BLaER1 treated with 17β-estradiol and CSF1 and Interleukin-3, amounts not matched to agents 10 nM and 100 nM (cell line): ENCODE data around the gene CGB1.

Source experiments
- H3K27ac ChIP-seq, 11 experiments: shearing (Covaris generic); formaldehyde crosslinking; 2 replicates each; pipeline ENCODE4 v1.8.1; 2022
- H3K27me3 ChIP-seq, 11 experiments: shearing (Covaris generic); formaldehyde crosslinking; 2 replicates each; pipeline ENCODE4 v1.8.1; 2022
- H3K36me3 ChIP-seq, 11 experiments: shearing (Covaris generic); formaldehyde crosslinking; 2 replicates each; pipeline ENCODE4 v1.8.1; 2022
- H3K4me1 ChIP-seq, 10 experiments: shearing (Covaris generic); formaldehyde crosslinking; 2 replicates each; pipeline ENCODE4 v1.8.1; 2022
- H3K4me2 ChIP-seq, 11 experiments: shearing (Covaris generic); formaldehyde crosslinking; 2 replicates each; pipeline ENCODE4 v1.8.1; 2022
- H3K4me3 ChIP-seq, 10 experiments: shearing (Covaris generic); formaldehyde crosslinking; 2 replicates each; pipeline ENCODE4 v1.8.1; 2022
- H3K9ac ChIP-seq, 11 experiments: shearing (Covaris generic); formaldehyde crosslinking; 2 replicates each; pipeline ENCODE4 v1.8.1; 2022
- H3K9me3 ChIP-seq, 11 experiments: shearing (Covaris generic); formaldehyde crosslinking; replicated peaks in 1 of 11; 2 replicates each; pipeline ENCODE4 v1.8.1; 2022
- H4K20me1 ChIP-seq, 11 experiments: shearing (Covaris generic); formaldehyde crosslinking; 2 replicates each; pipeline ENCODE4 v1.8.1; 2022
- Cebpa-rat ChIP-seq, 11 experiments: shearing (Covaris generic); IDR thresholded peaks; 2 replicates each; pipeline ENCODE4 v1.8.1; 2022

Gene CGB1

DNA sequence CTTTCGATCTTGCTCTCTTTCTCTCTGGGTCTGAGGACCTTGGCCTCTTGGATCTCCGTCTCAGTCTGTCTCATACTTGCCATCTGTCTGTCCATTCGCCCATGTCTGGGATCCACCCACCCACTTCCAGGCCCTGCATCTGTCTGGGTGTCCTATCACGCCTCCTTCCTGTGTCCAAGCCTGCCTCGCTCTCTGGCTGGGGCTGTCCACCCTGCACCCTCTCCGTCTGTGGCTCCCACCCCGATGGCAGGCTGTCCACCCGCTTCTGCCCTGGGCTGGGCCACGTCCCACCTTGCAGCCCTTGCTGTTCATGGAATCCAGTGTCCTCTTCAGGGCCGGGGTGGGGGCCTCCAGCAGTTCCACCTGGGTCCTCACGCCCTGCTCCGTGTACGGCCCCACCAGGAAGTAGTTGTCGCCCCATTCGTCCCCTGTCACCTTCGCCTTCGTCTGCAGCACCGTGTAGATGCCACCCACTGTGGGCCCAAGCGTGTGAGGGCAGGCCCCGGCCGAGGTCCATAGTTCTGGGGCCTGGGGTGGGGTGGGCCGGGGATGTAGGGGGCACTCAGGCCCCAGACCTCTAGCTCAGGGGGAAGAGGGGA, 45.6 kb downstream of the CGB1 start:
- H3K27me3 ChIP-seq = no peaks in the 10 kb centered on the region
- no peaks in the 10 kb centered on the region for H3K9me3 ChIP-seq
- H3K4me1 ChIP-seq = peaks cover 52 to 63% (median 59%) of the 10 kb centered on the region in 10 experiments
- peak overlapping the region; percentile 88 to 98 (median 92) for H3K9ac ChIP-seq
- peak overlapping the region in 9 of 10 experiments; percentile 5 to 100 (median 89); a peak in 15 of 20 replicates for H3K4me3 ChIP-seq
- peaks cover 19 to 81% (median 59%) of the 10 kb centered on the region in 11 experiments; a peak in 20 of 22 replicates for H4K20me1 ChIP-seq
- peak overlapping the region; percentile 95 to 100 (median 99) for H3K4me2 ChIP-seq
- peaks cover 25 to 52% (median 43%) of the 10 kb centered on the region in 11 experiments for H3K36me3 ChIP-seq
- H3K27ac ChIP-seq = peak overlapping the region in 10 of 11 experiments; percentile 82 to 97 (median 92); a peak in 19 of 22 replicates
- no peak for TF ChIP-seq Cebpa-rat (IDR thresholded peaks at IDR 0.05)

DNA sequence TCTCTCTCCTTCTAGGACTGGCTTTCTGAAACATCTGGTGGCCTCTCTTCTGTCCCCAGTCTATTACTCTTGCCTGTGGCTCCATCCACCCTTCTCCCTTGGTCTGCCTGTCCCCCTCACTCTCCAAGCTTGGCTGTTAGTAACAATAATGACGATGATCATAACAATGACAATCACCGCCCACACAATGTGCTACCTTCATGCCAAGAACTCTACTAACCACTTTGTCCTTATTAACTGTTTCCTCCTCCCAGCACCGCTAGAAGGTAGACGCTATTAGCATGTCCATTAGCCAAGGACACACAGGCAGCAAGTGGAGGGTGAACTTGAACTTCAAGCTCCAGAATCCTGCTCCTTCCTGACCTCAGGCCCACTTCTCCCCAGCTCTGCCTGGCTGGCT, 46.3 kb downstream of the CGB1 start:
- peaks cover 13 to 81% (median 54%) of the 10 kb centered on the region in 11 experiments; a peak in 20 of 22 replicates for H4K20me1 ChIP-seq
- H3K36me3 ChIP-seq = peaks cover 33 to 59% (median 50%) of the 10 kb centered on the region in 11 experiments
- no peaks in the 10 kb centered on the region for H3K9me3 ChIP-seq
- H3K9ac ChIP-seq = peak overlapping the region; percentile 33 to 98 (median 92); a peak in 21 of 22 replicates
- peak overlapping the region; percentile 5 to 91 (median 64); a peak in 13 of 20 replicates for H3K4me3 ChIP-seq
- TF ChIP-seq Cebpa-rat (IDR thresholded peaks at IDR 0.05) = no peak
- peaks cover 45 to 57% (median 51%) of the 10 kb centered on the region in 10 experiments for H3K4me1 ChIP-seq
- H3K27me3 ChIP-seq = no peaks in the 10 kb centered on the region
- peak overlapping the region in 10 of 11 experiments; percentile 22 to 95 (median 90); a peak in 17 of 22 replicates for H3K27ac ChIP-seq
- peak overlapping the region; percentile 95 to 100 (median 99) for H3K4me2 ChIP-seq

DNA sequence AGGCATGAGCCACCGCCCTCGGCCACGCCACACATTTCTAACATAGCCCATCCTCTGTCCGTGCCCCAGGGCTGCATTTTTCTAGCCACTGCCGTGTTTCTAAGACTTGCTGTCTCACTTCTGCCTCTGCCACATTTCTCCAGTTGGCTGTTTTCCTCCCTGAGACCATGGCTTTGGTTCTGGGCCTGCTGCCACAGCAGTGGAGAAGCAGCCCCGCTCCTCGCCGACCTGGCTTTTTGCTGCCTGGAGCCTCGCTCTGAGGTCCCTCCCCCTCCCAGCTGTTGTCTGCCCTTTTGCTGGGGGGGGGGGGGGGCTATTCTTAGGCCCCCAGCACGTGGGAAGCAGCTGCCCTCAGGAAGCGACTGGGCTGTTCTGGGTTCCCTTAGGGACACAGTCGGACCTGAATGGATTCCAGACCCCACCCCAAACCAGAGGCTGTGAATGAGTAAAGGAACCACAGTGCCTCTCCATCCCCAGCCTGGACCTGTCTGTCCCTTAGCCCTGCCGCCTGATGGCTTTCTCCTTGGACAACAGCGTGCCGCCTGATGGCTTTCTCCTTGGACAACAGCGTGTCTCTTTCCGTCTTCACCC, 46.9 kb downstream of the CGB1 start:
- Histone ChIP-seq H4K20me1 (peaks cover 7 to 80% (median 54%) of the 10 kb centered on the region in 11 experiments; a peak in 18 of 22 replicates), H3K4me2 (peak overlapping the region; percentile 95 to 100 (median 99)), H3K27me3 (no peaks in the 10 kb centered on the region), H3K27ac (peak overlapping the region in 10 of 11 experiments; percentile 22 to 95 (median 76); a peak in 17 of 22 replicates), H3K36me3 (peaks cover 39 to 65% (median 56%) of the 10 kb centered on the region in 11 experiments), H3K9me3 (no peaks in the 10 kb centered on the region), H3K4me1 (peaks cover 39 to 51% (median 45%) of the 10 kb centered on the region in 10 experiments), H3K4me3 (peak overlapping the region; percentile 5 to 91 (median 64); a peak in 11 of 20 replicates), H3K9ac (peak overlapping the region; percentile 33 to 98 (median 92); a peak in 21 of 22 replicates)
- no peak for TF ChIP-seq Cebpa-rat (IDR thresholded peaks at IDR 0.05)

DNA sequence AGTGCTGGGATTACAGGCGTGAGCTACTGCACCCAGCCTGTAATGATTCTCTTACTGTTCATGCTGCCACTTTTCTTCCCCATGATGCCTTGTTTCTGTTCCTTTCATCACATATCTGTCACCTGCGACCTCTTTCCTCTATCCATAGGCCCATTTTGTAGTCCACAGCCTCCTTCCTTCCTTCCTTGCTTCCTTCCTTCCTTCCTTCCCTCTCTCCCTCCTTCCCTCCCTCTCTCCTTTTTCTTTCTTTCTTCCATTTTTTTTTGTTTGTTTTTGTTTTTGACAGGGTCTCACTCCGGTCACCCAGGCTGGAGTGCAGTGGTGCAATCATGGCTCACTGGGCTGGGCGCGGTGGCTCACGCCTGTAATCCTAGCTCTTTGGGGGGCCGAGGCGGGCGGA, 47.8 kb downstream of the CGB1 start:
- no peak for TF ChIP-seq Cebpa-rat (IDR thresholded peaks at IDR 0.05)
- Histone ChIP-seq H3K4me1 (peaks cover 31 to 43% (median 39%) of the 10 kb centered on the region in 10 experiments), H3K4me3 (no peak overlapping the region; a peak in 1 of 20 replicates), H3K36me3 (peaks cover 48 to 74% (median 65%) of the 10 kb centered on the region in 11 experiments), H3K9ac (peak overlapping the region in 8 of 11 experiments; percentile 18 to 95 (median 92); a peak in 10 of 22 replicates), H4K20me1 (peaks cover 7 to 77% (median 51%) of the 10 kb centered on the region in 11 experiments; a peak in 18 of 22 replicates), H3K9me3 (no peaks in the 10 kb centered on the region), H3K27ac (peak overlapping the region in 5 of 11 experiments; percentile 64 to 95 (median 91); a peak in 8 of 22 replicates), H3K27me3 (no peaks in the 10 kb centered on the region), H3K4me2 (peak overlapping the region in 8 of 11 experiments; percentile 95 to 100 (median 98); a peak in 17 of 22 replicates)

DNA sequence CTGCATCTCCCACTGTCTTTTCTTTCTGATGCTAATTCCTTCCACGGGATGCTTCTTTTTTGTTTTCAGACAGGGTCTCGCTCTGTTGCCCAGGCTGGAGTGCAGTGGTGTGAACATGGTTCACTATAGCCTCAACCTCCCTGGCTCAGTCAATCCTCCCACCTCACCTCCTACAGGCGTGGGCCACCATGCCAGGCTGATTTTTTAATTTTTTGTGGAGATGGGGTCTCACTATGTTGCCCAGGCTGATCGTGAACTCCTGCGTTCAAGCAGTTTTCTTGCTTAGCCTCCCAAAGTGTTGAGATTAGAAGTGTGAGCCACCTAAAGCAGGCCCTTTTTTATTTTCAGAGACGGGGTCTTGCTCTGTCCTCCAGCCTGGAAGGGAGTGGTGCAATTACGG, 48.4 kb downstream of the CGB1 start:
- peak overlapping the region in 3 of 11 experiments; percentile 9 to 93 (median 89); a peak in 2 of 22 replicates for H3K27ac ChIP-seq
- no peak for TF ChIP-seq Cebpa-rat (IDR thresholded peaks at IDR 0.05)
- H4K20me1 ChIP-seq = peaks cover 7 to 82% (median 51%) of the 10 kb centered on the region in 11 experiments; a peak in 18 of 22 replicates
- H3K4me3 ChIP-seq = no peak overlapping the region
- peak overlapping the region in 5 of 11 experiments; percentile 95 to 100 (median 99); a peak in 9 of 22 replicates for H3K4me2 ChIP-seq
- no peaks in the 10 kb centered on the region for H3K9me3 ChIP-seq
- H3K9ac ChIP-seq = peak overlapping the region in 7 of 11 experiments; percentile 4 to 95 (median 21); a peak in 6 of 22 replicates
- no peaks in the 10 kb centered on the region for H3K27me3 ChIP-seq
- peaks cover 54 to 80% (median 69%) of the 10 kb centered on the region in 11 experiments for H3K36me3 ChIP-seq
- H3K4me1 ChIP-seq = peaks cover 31 to 43% (median 39%) of the 10 kb centered on the region in 10 experiments

DNA sequence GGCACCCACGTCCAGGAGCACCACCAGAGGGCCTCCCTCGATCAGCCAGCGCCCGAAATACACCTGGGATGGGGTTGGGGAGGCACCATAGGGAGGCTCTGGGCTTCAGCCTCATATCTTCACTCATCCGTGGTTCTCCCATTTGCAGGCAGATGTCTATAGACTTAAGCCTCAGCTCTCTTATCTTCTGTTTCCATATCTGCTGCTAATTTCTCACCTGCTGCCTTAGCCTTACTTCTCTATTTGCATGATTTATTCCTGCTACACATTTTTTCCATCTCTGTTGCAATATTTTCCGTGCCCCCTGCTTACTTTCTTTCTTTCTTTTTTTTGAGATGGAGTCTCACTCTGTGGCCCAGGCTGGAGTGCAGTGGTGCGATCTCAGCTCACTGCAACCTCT, 49.4 kb downstream of the CGB1 start:
- H3K27me3 ChIP-seq = no peaks in the 10 kb centered on the region
- peaks cover 31 to 43% (median 39%) of the 10 kb centered on the region in 10 experiments for H3K4me1 ChIP-seq
- 0 out of 22 replicates have a peak overlapping the region, but pooled peaks of 1 of the 11 experiments have one; percentile 11 for H3K9ac ChIP-seq
- no peak overlapping the region for H3K4me2 ChIP-seq
- no peak overlapping the region for H3K27ac ChIP-seq
- H3K4me3 ChIP-seq = no peak overlapping the region
- peaks cover 63 to 90% (median 79%) of the 10 kb centered on the region in 11 experiments for H3K36me3 ChIP-seq
- no peak for TF ChIP-seq Cebpa-rat (IDR thresholded peaks at IDR 0.05)
- peaks cover 7 to 87% (median 51%) of the 10 kb centered on the region in 11 experiments; a peak in 18 of 22 replicates for H4K20me1 ChIP-seq
- no peaks in the 10 kb centered on the region for H3K9me3 ChIP-seq

DNA sequence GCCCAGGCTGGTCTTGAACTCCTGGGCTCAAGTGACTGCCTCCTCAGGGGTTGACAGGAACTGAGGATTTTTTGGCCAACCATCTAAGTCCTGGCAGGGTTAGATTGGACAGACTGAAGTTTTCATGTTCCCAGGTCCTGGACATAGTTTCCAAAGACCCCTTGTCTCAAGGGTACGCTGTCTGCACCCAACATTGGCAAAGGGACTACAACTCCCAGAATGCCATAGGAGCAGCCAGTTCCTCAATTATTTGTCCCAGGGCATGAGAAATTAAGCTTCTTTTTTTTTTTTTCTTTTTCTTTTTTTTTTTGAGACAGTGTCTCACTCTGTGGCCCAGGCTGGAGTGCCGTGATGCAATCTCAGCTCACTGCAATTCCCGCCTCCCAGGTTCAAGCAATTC, 50.5 kb downstream of the CGB1 start:
- Histone ChIP-seq H3K4me1 (peaks cover 23 to 35% (median 30%) of the 10 kb centered on the region in 10 experiments), H3K27me3 (no peaks in the 10 kb centered on the region), H3K9me3 (no peaks in the 10 kb centered on the region), H3K4me3 (no peak overlapping the region), H3K36me3 (peaks cover 74 to 100% (median 90%) of the 10 kb centered on the region in 11 experiments), H3K9ac (no peak overlapping the region), H3K27ac (peak overlapping the region in 1 of 11 experiments; percentile 20; a peak in 1 of 22 replicates), H3K4me2 (no peak overlapping the region), H4K20me1 (peaks cover 0 to 81% (median 41%) of the 10 kb centered on the region in 11 experiments; a peak in 16 of 22 replicates)
- TF ChIP-seq Cebpa-rat (IDR thresholded peaks at IDR 0.05) = no peak

DNA sequence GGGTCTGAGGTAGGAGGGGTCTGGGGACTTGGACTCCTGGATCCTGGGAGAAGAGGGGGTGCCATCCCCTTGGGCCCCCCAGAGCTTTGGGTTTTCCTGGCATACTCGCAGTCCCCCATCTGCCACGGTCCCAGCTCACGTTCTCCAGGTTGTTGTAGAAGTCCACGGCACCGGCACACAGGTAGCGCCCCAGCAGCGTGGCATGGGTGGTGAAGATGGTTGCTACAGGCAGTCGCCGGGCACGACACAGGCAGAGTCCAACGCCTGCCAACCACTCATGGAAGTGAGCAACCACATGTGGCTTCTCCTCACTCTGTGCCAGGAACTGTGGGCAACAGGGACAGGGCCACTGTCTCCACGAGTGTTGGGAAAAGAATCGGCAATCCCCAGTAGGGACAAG, 51.0 kb downstream of the CGB1 start:
- peaks cover 0 to 78% (median 36%) of the 10 kb centered on the region in 11 experiments; a peak in 15 of 22 replicates for H4K20me1 ChIP-seq
- no peak overlapping the region for H3K4me3 ChIP-seq
- peaks cover 18 to 35% (median 27%) of the 10 kb centered on the region in 10 experiments for H3K4me1 ChIP-seq
- H3K27ac ChIP-seq = peak overlapping the region in 1 of 11 experiments; percentile 20; a peak in 1 of 22 replicates
- H3K27me3 ChIP-seq = no peaks in the 10 kb centered on the region
- no peak overlapping the region for H3K9ac ChIP-seq
- TF ChIP-seq Cebpa-rat (IDR thresholded peaks at IDR 0.05) = no peak
- H3K9me3 ChIP-seq = no peaks in the 10 kb centered on the region
- peaks cover 79 to 100% (median 95%) of the 10 kb centered on the region in 11 experiments for H3K36me3 ChIP-seq
- no peak overlapping the region for H3K4me2 ChIP-seq
